ENCODE data around the gene IFIT3.

Gene IFIT3

GRCh38 chr10:89357975-89358374 lies 30.2 kb downstream of the IFIT3 start:
- no peak for DNase-seq (ENCODE audit: low read depth, low spot score)

GRCh38 chr10:89360157-89360556 lies 32.4 kb downstream of the IFIT3 start:
- DNase-seq (ENCODE audit: low read depth, low spot score), result no peak

- no peak for DNase-seq (ENCODE audit: low read depth, low spot score)
Observed at GRCh38 chr10:89362929-89363328, 35.1 kb downstream of the IFIT3 start.

- DNase-seq (ENCODE audit: low read depth, low spot score), result no peak
Observed at GRCh38 chr10:89363729-89364442, 36.1 kb downstream of the IFIT3 start.

DNA sequence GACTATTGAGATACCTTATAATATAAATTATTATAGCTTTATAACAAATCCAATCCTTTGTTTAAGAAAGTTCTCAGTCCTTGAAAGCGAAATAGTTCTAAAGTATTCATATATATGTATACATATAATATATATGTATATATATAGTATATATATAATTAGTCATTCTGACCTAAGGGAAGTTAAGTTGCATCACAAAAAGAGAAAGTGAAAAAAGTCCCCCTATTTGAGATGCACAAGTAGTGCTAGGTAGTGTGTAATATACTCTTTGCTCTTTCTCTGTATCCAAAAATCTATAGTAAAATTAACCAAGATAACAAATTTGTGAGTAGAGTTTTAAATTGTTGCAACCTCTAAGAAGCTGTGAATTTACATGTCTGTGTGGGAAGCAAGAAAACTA lies 36.7 kb downstream of the IFIT3 start:
- DNase-seq (ENCODE audit: low read depth, low spot score), result no peak

DNA sequence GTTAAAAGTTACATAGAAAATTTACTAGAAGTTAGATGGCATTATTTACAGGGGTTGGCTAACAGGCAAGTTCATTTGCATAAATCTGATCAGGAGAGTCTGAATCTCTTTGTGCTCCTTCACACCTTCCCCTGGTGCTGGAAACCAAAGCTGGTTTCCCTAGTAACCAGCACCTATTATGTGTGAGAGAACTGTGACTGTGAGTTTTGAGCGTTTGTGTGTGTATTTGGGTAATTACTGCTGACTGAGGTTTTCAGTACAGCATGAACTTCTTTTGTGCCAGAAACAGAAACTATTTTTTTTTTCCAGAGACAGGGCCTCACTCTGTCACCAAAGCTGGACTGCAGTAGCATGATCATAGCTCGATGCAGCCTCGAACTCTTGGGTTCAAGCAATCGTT lies 39.7 kb downstream of the IFIT3 start:
- DNase-seq (ENCODE audit: low read depth, low spot score), result no peak

DNA sequence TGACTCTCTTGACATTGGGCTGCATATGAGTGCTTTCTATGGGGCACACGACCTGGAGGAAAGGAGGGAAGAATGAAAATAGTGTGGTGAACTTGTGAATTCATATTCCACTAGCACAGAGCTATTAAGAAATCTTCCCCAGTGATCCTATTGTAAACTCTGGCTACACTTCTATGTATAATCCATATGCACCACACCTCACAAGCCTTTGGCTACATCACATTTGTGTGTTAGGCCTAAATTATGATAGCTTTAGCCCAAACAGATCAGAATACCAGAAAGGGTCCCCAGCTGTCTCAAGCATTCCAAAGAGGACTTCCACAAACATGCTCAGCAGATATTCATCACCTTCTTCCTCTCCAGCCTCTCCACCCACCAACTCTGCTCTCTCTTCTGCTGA lies 40.3 kb downstream of the IFIT3 start:
- DNase-seq (ENCODE audit: low read depth, low spot score), result no peak

DNA sequence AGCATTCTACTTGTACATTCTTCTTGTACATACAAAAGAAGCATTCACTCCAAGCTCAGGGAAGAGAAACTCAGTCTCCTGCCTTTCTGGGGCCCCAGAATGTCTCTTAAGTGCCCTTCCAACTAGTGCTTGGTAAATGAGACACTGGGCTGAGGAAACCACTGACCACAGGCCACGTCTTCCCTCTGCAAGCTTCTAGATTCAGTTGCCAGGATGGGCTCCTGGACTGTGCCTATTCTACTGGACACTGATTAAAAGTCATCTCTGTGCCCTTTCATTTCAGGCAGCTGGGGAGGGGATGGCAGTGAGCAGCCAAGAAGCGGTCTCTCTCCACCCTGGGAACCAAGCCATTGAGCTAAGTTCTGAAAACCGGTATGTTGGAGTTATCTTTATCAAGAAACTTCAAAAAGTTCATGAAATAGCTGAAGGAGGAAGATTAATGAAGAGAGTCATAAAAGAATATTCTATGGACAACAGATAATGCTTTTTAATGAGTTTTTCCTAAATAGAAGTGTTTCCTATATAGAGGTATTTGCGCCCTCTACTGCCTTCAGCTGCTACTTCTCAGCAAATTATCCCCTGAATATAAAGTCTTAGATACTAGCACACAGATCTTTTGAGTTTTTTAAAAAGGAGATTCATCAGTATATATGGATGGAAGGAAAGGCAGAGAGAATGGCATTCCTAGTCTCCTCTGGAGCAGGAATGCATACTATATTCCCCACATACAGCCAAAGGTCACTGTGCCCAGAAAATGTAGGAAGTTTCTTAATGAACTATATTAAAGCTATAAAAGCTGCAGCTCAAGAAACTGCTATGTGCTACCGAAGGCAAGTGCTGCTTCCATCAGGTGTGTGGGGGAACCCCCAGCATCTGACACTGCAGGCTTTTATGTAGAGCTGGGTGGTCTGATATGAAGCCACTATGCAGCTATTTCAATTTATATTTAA lies 41.6 kb downstream of the IFIT3 start:
- no peak for DNase-seq (ENCODE audit: low read depth, low spot score)

- no peak for DNase-seq (ENCODE audit: low read depth, low spot score)
Observed at GRCh38 chr10:89371079-89371478, 43.3 kb downstream of the IFIT3 start.

DNA sequence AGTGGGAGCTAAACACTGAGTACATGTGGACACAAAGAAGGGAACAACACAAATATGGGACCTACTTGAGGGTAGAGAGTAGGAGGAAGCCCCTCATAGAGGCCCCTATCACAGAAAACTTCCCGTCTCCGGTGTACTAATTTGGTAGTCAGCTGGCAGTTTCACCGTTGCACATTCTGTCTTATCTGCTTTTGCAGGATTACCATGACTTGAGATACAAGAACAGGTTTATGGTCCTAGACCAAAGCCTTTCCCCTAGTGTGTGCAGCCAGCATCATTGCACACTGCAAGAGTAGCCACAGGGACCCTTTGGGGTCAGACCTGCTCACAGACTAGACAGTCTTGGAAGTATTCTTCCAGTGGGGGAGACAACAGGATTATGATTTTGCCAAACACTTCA lies 44.2 kb downstream of the IFIT3 start:
- DNase-seq (ENCODE audit: low read depth, low spot score), result no peak

GRCh38 chr10:89373916-89374711 lies 46.3 kb downstream of the IFIT3 start:
- DNase-seq (ENCODE audit: low read depth, low spot score), result no peak

DNA sequence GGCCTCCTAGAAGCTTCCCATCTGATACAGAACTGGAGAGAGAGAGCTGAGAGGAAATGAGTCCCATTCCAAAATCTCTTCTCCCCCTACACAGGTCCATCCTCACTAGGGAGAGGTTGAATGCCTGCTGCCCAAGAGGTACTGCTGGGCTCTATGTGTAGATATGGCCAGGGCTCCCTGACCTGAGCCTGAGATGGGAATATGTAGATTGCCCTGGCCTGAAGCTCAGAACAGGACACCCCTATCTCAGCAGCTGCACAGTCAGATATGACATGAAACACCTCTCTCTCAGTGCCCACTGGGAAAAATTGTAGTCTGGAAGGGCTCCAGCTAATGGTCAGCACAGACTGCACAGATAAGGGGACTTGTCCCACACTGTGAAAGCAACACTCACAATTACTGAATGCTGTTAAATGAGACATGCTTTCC lies 46.9 kb downstream of the IFIT3 start:
- DNase-seq (ENCODE audit: low read depth, low spot score), result no peak

- no peak for DNase-seq (ENCODE audit: low read depth, low spot score)
Observed at GRCh38 chr10:89377705-89378637, 50.2 kb downstream of the IFIT3 start, which contains the start of gene IFIT1B. Gene IFIT1B (plus strand): TSS chr10:89378056. CDS start chr10:89378136, 80 bp downstream.

GRCh38 chr10:89379103-89379502 lies 51.3 kb downstream of the IFIT3 start:
- DNase-seq (ENCODE audit: low read depth, low spot score), result no peak

DNA sequence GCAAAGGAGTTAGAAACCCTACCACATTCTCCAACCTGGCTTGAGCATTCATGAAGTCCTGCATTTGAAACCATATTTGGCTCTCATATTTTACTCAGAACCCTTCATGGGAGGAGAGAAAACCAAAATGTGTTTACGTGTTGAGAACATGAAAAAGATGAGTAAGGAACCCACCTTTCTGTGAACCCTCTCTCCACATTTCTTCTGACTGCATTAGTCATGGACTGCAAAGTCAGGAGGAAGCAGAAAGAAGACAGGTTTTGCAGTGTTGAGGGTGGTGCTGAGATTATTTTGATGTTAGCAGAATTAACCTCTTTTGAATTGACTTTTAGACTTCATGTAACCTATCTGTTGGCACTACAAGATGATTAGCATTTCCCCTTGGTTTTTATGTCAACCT lies 55.0 kb downstream of the IFIT3 start:
- DNase-seq (ENCODE audit: low read depth, low spot score), result no peak

GRCh38 chr10:89384474-89385340 lies 56.9 kb downstream of the IFIT3 start:
- no peak for DNase-seq (ENCODE audit: low read depth, low spot score)

DNA sequence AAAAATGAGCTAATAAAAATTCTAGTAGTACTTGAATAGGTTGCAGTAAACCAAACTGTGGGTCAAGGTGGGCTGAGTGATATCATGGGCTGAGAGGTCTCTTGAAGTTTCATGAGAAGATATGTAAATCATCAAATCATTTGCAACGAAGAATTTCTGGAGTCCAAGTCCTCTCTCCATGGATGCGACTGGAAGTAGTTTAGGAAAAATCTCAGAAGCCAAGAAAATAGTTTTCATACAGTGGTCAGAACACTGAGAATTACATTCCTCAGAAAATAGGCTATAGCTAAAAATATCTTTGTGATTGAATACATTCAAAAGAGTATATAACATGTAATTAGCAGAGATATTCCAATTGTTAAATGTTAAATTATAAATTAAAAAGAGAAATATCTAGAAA lies 61.0 kb downstream of the IFIT3 start:
- DNase-seq (ENCODE audit: low read depth, low spot score), result no peak

DNA sequence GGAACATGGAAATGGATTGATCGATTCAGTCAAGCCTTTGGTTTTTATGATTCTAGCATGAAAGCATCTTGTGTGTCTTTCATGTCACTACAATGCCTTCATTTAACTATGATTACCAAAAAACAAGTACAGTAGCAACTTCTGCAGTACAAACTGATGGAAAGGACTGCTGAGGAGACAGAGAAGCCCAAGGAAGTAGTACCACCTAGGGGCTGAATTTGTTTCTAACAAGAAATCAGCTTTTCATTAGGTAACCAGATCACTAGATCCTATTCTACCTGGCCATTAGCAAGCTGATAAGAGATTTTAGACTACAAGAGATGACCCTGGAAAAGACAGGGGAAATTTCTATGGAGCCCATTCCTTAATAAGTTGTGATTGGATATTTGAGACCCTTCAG lies 61.5 kb downstream of the IFIT3 start:
- DNase-seq (ENCODE audit: low read depth, low spot score), result no peak
